ENCODE results near the gene CDH12. TPM values are rescaled to one million over a fixed set of nuclear protein-coding genes. Genes with fewer than 3 reads are reported as not detected.

CDH12 gene
- total RNA-seq, 2 donors from 2014 or later, result 0.90 to 1.9 TPM

DNA sequence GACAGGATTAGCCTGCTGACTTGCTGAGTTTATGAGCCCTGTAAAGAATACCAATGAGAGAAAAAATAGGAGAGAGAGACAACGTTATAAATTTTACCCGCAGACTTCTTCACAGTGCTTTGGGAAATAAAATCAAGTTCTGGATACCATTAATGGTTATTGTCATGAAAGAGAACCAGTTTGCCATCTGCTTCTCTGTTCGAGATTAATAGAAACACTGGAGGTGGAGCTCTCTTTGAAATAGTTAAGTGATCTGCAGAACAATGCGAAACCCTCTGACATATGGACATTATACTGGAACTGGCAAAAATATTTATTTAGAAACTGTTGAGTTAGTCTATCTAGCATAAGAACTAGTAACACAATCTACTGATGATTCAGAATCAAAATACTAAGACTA, 500.7 kb downstream of the CDH12 start:
- 95 to 100% methylated on average over 1 to 4 of the region's 4 CpGs for WGBS, 2 experiments (ENCODE audit: insufficient coverage in 1 of 2, insufficient read length in 1 of 2)
- Histone ChIP-seq H3K9ac (ENCODE audit: extremely low read depth, low read length, poor library complexity, severe bottlenecking) (no peak overlapping the region), H3K4me1 (ENCODE audit: control insufficient read depth, insufficient read depth, low read length) (no peaks in the 10 kb centered on the region), H3K4me3 (ENCODE audit: low read length) (no peak overlapping the region), H3K27ac (ENCODE audit: low read depth, low read length) (no peak overlapping the region), H3K9me3 (ENCODE audit: control insufficient read depth, low read length) (no peaks in the 10 kb centered on the region), H3K36me3 (ENCODE audit: control insufficient read depth, insufficient read depth, low read length) (no peaks in the 10 kb centered on the region), H3K27me3 (ENCODE audit: control insufficient read depth, insufficient read depth, low read length, poor library complexity, severe bottlenecking) (no peaks in the 10 kb centered on the region)
- H3K4me3 Mint-ChIP-seq, result no peak overlapping the region
- DNase-seq, result no peak
- peaks cover 6% of the 10 kb centered on the region for H3K4me1 Mint-ChIP-seq
- H3K9me3 Mint-ChIP-seq, result no peaks in the 10 kb centered on the region
- H3K27ac Mint-ChIP-seq, result no peak overlapping the region
- H3K27me3 Mint-ChIP-seq (ENCODE audit: insufficient read depth), result no peaks in the 10 kb centered on the region
- no peaks in the 10 kb centered on the region for H3K36me3 Mint-ChIP-seq (ENCODE audit: low read depth)
- TF ChIP-seq, protein P1, sequence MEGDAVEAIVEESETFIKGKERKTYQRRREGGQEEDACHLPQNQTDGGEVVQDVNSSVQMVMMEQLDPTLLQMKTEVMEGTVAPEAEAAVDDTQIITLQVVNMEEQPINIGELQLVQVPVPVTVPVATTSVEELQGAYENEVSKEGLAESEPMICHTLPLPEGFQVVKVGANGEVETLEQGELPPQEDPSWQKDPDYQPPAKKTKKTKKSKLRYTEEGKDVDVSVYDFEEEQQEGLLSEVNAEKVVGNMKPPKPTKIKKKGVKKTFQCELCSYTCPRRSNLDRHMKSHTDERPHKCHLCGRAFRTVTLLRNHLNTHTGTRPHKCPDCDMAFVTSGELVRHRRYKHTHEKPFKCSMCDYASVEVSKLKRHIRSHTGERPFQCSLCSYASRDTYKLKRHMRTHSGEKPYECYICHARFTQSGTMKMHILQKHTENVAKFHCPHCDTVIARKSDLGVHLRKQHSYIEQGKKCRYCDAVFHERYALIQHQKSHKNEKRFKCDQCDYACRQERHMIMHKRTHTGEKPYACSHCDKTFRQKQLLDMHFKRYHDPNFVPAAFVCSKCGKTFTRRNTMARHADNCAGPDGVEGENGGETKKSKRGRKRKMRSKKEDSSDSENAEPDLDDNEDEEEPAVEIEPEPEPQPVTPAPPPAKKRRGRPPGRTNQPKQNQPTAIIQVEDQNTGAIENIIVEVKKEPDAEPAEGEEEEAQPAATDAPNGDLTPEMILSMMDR (conservative IDR thresholded peaks at IDR 0.05), result no peak

DNA sequence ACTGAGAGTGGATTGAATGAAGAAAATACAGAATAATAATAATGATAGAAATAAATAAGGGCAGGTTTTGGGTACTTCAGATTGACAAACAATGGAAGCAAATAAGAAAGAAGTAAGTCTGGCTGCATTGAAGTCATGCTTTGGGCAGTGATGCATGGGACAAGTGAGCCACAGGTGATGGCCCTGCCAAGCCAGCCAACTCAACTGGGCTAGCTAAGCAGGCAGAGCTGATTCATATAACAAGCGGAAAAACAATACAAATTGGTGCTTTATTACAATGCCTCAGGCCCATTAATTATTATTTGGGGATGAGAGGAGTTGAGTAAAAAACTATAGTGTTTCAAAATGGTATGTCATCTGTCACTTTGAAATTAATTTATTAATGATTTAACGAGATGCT, 502.0 kb downstream of the CDH12 start:
- Mint-ChIP-seq H3K4me1 (peaks cover 6% of the 10 kb centered on the region), H3K36me3 (ENCODE audit: low read depth) (no peaks in the 10 kb centered on the region), H3K27me3 (ENCODE audit: insufficient read depth) (no peaks in the 10 kb centered on the region), H3K9me3 (no peaks in the 10 kb centered on the region), H3K4me3 (no peak overlapping the region), H3K27ac (no peak overlapping the region)
- 86 to 100% methylated on average over 1 to 2 of the region's 2 CpGs for WGBS, 2 experiments (ENCODE audit: insufficient coverage in 1 of 2, insufficient read length in 1 of 2)
- no peaks in the 10 kb centered on the region for H3K4me1 ChIP-seq (ENCODE audit: control insufficient read depth, insufficient read depth, low read length)
- no peak for DNase-seq
- TF ChIP-seq, protein P1 (conservative IDR thresholded peaks at IDR 0.05), result no peak
- no peaks in the 10 kb centered on the region for H3K36me3 ChIP-seq (ENCODE audit: control insufficient read depth, insufficient read depth, low read length)
- no peak overlapping the region for H3K4me3 ChIP-seq (ENCODE audit: low read length)
- no peak overlapping the region for H3K9ac ChIP-seq (ENCODE audit: extremely low read depth, low read length, poor library complexity, severe bottlenecking)
- no peaks in the 10 kb centered on the region for H3K9me3 ChIP-seq (ENCODE audit: control insufficient read depth, low read length)
- H3K27me3 ChIP-seq (ENCODE audit: control insufficient read depth, insufficient read depth, low read length, poor library complexity, severe bottlenecking), result no peaks in the 10 kb centered on the region
- H3K27ac ChIP-seq (ENCODE audit: low read depth, low read length), result no peak overlapping the region

DNA sequence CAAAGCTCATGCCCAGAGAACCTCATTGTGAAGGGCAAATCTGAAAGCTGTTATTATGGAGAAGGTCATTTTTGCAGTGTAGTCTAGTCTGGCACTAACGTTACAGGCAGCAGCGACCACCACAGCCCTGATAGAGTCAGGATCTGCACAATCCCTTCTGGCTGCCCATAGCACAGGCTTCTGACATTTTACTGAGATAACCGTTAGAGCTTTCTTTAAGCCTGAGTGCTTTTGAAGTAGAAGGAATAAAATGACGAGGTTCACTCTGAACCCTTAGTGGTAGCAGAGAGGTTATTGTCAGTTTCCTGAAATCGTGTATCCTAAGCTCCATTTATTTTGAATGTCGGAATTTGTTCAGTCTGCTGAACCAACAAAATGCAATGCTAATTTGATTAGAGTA, 505.1 kb downstream of the CDH12 start:
- WGBS, 2 experiments (ENCODE audit: insufficient coverage in 1 of 2, insufficient read length in 1 of 2), result 90 to 97% methylated on average over 6 of the region's 6 CpGs
- Histone ChIP-seq H3K36me3 (ENCODE audit: control insufficient read depth, insufficient read depth, low read length) (no peaks in the 10 kb centered on the region), H3K9ac (ENCODE audit: extremely low read depth, low read length, poor library complexity, severe bottlenecking) (no peak overlapping the region), H3K9me3 (ENCODE audit: control insufficient read depth, low read length) (no peaks in the 10 kb centered on the region), H3K4me3 (ENCODE audit: low read length) (no peak overlapping the region), H3K27me3 (ENCODE audit: control insufficient read depth, insufficient read depth, low read length, poor library complexity, severe bottlenecking) (no peaks in the 10 kb centered on the region), H3K27ac (ENCODE audit: low read depth, low read length) (no peak overlapping the region), H3K4me1 (ENCODE audit: control insufficient read depth, insufficient read depth, low read length) (no peaks in the 10 kb centered on the region)
- H3K27me3 Mint-ChIP-seq (ENCODE audit: insufficient read depth), result no peaks in the 10 kb centered on the region
- TF ChIP-seq, protein P1 (conservative IDR thresholded peaks at IDR 0.05), result no peak
- no peaks in the 10 kb centered on the region for H3K4me1 Mint-ChIP-seq
- H3K9me3 Mint-ChIP-seq, result no peaks in the 10 kb centered on the region
- DNase-seq, result no peak
- H3K4me3 Mint-ChIP-seq, result no peak overlapping the region
- no peak overlapping the region for H3K27ac Mint-ChIP-seq
- no peaks in the 10 kb centered on the region for H3K36me3 Mint-ChIP-seq (ENCODE audit: low read depth)

Measured in endodermal cell (in vitro differentiated cells).